Activated CD4-positive, alpha-beta T cell treated with anti-CD3 and anti-CD28 coated beads, Interleukin-10, Interleukin-2, amounts not matched to agents 100 ng/mL and 50 ng/mL, durations not matched to agents 16 hours and 8 hours (primary cell): ENCODE measurements around the gene PRPF6.
"Not testable (repeated sequence)": the region's sequence is repeated elsewhere in the genome, so short reads cannot be mapped to it uniquely, and the experiment has no call there.

Source experiments
- DNase-seq: peaks from one replicate; pipeline ENCODE4 v3.0.0-alpha.2; 2020

Gene PRPF6

GRCh38 chr20:64012385-64013154, 31.6 kb downstream of the PRPF6 start:
- not testable (repeated sequence) for DNase-seq

DNA sequence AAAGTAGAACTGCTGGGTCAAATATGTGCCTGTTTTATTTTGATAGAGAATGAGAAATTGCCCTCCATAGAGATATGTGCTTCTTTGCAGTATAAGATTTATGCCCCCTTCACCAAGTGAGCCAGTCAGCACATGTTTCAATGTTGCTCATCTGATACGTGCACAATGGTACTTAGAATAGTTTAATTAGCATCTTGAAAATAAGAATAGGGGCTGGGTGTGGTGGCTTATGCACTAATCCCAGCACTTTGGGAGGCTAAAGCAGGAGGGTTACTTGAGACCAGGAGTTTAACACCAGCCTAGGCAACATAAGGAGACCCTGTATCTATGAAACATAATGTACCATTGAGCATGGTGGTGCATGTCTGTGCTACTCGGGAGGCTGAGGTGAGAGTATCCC, 34.7 kb downstream of the PRPF6 start:
- no peak for DNase-seq

DNA sequence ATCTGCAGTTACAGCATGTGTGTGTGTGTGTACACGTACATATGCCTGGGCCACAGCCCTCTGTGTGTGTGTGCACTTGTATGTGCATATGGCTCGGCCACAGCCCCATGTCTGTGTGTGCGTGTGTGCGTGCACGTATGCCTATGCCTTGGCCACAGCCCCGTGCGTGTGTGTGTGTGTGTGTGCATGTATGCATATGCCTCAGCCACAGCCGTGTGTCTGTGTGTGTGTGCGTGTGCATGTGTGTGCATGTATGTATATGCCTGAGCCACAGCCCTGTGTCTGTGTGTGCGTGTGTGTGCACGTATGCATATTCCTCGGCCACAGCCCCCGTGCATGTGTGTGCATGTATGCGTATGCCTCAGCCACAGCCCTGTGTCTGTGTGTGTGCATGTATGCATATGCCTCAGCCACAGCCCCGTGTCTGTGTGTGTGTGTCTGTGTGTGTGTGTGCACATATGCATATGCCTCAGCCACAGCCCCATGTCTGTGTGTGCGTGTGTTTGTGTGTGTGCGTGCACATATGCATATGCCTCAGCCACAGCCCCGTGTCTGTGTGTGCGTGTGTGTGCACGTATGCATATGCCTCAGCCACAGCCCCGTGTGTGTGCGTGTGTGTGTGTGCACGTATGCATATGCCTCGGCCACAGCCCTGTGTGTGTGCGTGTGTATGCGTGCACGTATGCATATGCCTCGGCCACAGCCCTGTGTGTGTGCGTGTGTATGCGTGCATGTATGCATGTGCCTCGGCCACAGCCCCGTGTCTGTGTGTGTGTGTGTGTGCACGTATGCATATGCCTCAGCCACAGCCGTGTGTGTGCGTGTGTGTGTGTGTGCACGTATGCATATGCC, 40.4 kb downstream of the PRPF6 start:
- no peak for DNase-seq

DNA sequence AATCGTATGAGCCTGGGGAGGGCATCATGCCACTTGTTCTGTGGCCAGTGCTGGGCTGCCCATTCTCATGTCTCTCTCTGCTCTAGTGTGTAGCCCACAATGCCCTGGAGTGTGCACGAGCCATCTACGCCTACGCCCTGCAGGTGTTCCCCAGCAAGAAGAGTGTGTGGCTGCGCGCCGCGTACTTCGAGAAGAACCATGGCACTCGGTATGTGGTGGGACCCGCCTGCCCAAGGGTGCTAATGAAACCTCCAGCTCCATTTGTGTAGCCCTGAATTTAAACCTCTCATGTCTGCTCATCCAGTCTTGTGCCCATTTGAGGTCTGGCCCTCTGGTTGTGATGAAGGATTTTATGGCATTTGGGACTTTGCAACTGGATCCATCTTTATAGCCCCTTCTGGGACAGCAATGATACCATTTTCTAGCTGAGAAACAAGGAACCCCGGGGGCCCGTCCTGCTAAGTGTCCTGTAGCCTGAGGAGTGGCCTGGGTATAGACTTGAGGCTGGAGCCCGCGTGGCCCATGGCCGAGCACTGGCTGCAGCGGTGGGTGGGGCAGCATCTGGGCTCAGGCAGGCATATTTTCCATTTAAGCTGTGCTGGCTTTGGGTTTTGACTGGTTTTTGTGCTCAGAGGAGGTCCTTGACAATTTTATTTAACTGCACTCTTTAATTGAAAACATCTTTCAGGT, 41.9 kb downstream of the PRPF6 start:
- DNase-seq: no peak

DNA sequence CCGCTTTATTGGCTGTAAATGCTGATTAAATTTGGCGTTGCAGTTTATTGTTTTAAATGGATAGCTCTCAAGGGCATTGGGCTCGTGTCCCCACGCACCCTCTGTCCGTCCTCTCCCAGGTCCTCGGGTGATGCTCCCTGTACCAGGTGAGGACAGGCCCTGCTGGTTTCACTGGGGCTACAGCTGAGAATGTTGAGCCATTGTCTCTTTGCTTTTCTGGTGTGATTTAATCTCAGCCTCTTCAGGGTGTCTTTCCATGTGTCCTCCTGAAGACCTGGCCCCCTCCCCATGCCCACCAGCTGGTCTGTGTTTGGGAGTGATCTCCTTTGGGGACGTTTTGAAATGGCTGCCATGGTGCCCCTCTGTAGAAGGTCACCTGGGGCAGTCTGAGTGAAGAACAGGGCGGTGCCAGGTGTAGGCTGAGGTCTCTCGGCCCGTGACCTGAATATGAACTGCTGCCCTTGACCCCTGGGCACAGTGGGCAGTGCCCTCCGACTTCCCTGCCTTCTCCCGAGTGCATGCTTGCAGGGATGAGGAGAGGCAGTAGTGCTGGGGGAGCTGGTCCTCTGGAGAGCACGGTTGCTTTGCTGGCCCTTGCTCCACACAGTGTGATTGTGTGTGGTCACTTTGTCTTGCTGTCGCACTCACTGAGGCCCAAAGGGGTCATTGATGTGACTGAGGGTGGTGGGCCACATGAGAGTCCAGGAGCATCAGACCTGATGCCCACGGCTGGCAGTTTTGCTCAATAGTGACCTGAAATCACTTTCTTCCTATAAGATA, 42.6 kb downstream of the PRPF6 start:
- DNase-seq: no peak

- no peak for DNase-seq
Observed at GRCh38 chr20:64024141-64024990, 43.4 kb downstream of the PRPF6 start.

- DNase-seq: no peak
Observed at GRCh38 chr20:64025101-64025825, 44.3 kb downstream of the PRPF6 start.

DNA sequence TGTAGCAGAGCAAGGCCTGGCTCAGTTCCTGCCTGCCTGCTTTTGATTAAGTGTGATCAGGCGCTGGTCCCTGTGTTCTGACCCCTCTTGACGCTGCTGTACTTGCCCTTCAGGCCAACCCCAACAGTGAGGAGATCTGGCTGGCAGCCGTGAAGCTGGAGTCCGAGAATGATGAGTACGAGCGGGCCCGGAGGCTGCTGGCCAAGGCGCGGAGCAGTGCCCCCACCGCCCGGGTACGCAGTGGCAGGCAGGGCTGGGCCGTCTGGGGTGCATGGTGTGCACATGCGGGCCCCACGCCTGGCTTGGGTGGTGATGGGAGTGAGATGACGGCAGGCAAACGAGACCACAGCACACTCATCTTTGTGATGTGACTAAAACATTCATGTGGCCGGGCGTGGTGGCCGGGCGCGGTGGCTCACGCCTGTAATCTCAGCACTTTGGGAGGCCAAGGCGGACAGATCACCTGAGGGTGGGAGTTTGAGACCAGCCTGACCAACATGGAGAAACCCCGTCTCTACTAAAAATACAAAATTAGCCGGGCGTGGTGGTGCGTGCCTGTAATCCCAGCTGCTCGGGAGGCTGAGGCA, 45.0 kb downstream of the PRPF6 start:
- DNase-seq: no peak

DNA sequence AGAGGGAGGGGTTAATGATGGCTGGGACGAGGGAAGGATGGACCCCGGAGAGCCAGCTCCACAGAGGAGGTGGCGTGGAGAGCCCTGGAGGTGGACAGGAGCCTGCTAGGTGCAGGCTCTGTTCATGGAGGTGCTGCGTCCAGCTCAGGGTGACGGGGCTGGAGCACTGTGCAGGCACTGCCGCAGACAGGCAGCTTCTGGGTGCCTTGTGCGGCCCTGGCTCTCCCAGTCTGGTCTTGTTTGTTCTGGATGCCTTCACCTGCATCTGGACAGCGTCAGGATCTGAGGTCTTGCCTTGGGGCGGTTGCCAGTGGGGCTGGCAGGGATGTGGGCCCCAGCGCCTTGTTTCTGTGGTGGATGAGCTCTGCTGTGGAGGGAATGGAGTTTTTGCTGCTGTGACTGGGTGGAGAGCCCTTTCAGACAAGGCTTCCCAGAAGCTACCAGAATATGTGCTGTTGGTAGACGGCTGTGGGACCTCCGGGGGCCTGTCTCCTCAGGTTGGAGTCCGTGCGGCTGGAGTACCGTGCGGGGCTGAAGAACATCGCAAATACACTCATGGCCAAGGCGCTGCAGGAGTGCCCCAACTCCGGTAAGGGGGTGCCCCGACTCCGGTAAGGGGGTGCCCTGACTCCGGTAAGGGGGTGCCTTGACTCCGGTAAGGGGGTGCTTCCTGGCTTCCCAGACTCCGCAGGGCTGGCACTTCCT, 47.2 kb downstream of the PRPF6 start:
- DNase-seq: no peak

DNA sequence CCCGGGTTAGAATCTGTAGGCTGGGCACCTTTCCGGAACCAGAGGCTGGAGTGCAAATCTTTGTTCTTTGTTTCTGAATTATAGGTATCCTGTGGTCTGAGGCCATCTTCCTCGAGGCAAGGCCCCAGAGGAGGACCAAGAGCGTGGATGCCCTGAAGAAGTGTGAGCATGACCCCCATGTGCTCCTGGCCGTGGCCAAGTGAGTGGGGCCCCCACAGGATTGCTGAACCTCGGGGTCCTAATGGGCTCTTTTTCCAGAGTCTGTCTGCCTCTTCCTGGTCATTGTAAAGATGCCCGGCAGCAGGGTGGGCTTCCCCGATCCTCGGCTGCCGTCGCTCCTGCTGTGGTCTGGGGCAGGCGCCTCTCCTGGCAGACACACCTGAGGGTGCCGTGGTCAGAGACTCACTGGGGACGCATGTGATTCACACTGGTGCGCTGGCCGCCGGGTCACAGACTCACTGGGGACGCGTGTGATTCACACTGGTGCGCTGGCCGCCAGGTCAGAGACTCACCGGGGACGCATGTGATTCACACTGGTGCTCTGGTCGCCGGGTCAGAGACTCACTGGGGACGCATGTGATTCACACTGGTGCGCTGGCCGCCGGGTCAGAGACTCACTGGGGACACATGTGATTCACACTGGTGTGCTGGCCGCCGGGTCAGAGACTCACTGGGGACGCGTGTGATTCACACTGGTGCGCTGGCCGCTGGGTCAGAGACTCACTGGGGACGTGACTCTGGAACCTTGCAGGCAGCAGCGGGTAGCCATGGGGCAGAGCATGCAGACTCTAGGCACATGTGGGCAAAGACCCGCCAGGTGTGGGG, 48.6 kb downstream of the PRPF6 start:
- no peak for DNase-seq

- DNase-seq: no peak
Observed at GRCh38 chr20:64030371-64031134, 49.6 kb downstream of the PRPF6 start.

- no peak for DNase-seq
Observed at GRCh38 chr20:64031822-64032314, 50.9 kb downstream of the PRPF6 start.

- DNase-seq: no peak
Observed at GRCh38 chr20:64032706-64033624, 52.0 kb downstream of the PRPF6 start.

DNA sequence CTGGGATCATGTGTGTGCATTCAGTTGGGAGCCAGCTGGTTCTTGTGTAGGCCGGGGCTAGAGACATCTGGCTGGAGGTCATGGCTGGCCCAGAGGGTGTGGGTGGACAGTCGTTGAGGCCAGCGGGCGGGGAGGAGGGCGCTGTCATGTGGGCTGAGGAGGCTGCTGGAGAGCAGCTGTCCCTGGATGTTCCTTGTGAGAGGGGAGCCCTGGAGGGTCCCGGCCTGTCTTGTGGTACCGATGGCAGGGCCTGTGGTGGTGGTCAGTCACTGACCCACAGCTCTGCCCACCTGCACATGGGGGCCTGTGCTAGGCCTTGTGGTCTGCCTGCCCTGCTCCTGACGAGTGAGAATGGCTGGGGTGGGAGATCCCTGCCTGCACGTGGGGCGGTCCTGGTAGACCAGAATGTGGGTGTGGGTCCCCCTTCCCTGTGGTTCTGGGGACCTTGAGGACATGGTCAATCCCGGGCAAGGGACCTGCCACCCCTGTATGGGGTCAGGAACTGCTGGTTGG, 53.1 kb downstream of the PRPF6 start:
- DNase-seq: no peak

DNA sequence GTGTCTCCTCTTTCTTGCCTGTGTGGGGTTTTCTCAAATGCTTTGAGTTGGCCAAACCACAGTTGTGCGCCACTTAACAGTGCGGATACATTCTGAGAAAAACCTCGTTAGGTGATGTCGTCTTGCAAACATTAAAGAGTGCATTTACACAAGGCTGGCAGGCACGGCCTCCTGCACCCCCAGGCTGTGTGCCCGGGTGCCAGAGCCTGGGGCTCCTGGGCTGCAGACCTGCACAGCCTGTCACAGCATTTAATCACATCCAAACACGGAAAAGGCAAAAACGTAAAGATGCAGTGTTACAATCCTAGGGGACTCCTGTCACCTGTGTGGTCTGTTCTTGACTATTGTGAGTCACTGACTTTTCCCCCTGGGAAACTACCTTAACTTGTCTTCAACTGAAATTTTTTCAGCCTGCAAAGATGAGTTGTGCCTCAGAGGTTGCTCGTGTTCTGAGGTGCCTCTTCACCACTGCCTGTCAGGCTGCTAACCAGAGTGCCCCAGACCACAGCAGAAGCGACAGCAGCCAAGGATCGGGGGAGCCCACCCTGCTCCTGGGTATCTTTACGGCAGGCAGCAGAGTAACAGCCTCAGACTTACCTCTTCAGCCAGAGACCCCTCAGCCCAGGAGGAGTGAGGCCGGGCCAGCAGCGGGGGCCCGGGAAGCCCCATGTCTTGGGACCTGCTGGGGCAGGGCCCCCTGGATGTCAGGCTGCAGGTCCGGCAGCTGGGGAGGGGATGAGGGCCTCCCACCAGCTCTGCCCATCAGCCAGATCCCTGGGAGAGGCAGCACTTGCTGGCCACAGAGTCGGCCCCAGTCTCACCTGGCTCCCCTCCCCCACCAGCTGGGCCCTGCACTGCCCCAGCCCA, 54.4 kb downstream of the PRPF6 start:
- DNase-seq: peak; percentile 83

GRCh38 chr20:64035933-64036345, 55.0 kb downstream of the PRPF6 start, which contains the start of gene C20orf204:
Gene C20orf204, plus strand, starts transcription at chr20:64036182. Its CDS starts 142 bp downstream, at chr20:64036324.
- DNase-seq: no peak
